ENCODE data around the gene RYR1.

RYR1 gene

DNA sequence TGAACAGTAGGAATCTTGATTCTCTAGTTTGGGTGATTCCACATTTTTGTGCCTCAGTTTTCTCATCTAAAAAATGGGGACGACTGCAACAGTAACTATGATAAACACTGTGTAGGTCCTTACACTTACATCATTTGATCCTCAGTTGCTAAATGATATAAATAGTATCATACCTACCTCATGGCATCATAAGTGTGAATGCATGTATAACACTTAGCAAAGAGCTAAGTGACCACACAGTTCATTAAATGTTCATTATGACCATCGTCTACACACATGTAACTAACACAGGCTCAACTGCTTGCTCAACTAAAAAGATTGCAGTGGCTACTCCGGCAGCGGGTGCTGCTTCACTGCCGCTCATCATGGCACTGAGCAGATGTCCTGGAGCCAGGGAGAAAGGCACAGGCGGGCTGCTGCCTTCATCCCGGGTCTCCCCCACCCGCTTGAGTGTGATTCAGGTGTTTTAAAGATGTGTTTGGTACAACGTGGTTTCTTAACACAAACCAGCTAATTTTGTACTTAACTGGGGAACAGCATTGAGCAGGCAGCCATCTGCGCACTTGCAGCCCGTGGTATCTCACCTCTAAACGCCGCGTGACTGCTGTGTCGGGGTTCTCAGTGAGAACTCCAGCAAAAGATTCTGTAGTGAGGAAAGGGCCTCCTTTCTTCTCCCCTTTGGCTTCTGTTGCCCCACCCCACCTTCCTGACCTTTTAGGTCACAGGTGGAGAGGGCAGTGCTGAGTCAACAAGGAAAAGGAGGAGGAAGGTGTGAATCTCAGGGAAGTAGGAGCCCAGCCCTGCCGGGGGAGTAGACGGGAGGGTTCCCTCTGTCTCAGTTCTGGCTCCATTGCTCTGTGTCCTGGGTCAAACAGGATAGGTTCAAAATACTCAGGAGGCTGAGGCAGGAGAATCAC is 202.2 kb downstream of the RYR1 start:
- TF ChIP-seq ZFX (IDR thresholded peaks at IDR 0.05): no peak
- TF ChIP-seq, protein P1, sequence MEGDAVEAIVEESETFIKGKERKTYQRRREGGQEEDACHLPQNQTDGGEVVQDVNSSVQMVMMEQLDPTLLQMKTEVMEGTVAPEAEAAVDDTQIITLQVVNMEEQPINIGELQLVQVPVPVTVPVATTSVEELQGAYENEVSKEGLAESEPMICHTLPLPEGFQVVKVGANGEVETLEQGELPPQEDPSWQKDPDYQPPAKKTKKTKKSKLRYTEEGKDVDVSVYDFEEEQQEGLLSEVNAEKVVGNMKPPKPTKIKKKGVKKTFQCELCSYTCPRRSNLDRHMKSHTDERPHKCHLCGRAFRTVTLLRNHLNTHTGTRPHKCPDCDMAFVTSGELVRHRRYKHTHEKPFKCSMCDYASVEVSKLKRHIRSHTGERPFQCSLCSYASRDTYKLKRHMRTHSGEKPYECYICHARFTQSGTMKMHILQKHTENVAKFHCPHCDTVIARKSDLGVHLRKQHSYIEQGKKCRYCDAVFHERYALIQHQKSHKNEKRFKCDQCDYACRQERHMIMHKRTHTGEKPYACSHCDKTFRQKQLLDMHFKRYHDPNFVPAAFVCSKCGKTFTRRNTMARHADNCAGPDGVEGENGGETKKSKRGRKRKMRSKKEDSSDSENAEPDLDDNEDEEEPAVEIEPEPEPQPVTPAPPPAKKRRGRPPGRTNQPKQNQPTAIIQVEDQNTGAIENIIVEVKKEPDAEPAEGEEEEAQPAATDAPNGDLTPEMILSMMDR (conservative IDR thresholded peaks at IDR 0.05): no peak
- H3K27ac ChIP-seq: no peak overlapping the region

Data from C4-2B (cell line).